Peyer's patch (tissue), 4 donors: Measurements from ENCODE around the gene ST6GAL1.

Experiments
- POLR2A ChIP-seq, 2 donors: fragments of 450-650 bp; IDR thresholded peaks; one replicate each; pipeline ENCODE4 v1.5.1; 2017; ENCODE audit warnings: antibody characterized with exemption in 2 of 2, mild to moderate bottlenecking in 2 of 2, moderate library complexity in 2 of 2
- TF ChIP-seq, protein P1 (sequence below), 6 experiments: fragments of 450-650 bp in 4 of 6; fragments of 200-600 bp in 2 of 6; sonication (generic) in 1 of 6; IDR thresholded peaks; one replicate each; pipeline ENCODE4 v1.5.1; 2017 to 2019; ENCODE audit warnings: antibody characterized with exemption in 6 of 6, mild to moderate bottlenecking in 3 of 6, moderate library complexity in 1 of 6

DNA sequence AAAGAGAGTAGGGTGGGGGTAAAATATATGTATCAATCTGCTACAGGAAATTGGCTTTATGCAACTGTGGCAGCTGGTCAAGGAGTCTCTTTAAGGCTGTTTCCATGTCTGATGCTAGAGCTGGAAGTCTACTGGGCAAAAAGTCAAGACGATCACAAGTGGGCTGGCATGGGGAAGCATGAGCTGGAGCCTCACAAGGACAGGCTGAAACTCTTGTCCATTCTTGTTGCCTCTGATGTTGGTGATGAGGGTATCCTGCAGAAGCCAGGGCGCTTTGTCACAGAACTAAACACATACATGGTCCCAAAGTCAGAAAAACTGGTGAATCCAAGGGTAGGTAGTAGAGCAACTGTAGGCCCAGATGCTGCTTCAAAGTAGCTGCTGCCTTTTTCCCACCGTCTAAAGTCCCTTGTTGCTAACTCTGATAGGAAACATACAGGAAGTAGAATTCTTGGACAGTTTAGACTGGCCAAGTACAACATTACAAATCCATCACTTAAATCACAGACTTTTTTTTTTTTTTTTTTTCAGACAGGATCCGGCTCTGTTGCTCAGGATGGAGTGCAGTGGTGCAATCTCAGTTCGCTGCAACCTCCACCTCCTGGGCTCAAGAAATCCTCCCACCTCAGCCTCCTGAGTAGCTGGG, 154.8 kb downstream of the ST6GAL1 start:
- no peak for TF ChIP-seq POLR2A (IDR thresholded peaks at IDR 0.05)
- TF ChIP-seq, protein P1, sequence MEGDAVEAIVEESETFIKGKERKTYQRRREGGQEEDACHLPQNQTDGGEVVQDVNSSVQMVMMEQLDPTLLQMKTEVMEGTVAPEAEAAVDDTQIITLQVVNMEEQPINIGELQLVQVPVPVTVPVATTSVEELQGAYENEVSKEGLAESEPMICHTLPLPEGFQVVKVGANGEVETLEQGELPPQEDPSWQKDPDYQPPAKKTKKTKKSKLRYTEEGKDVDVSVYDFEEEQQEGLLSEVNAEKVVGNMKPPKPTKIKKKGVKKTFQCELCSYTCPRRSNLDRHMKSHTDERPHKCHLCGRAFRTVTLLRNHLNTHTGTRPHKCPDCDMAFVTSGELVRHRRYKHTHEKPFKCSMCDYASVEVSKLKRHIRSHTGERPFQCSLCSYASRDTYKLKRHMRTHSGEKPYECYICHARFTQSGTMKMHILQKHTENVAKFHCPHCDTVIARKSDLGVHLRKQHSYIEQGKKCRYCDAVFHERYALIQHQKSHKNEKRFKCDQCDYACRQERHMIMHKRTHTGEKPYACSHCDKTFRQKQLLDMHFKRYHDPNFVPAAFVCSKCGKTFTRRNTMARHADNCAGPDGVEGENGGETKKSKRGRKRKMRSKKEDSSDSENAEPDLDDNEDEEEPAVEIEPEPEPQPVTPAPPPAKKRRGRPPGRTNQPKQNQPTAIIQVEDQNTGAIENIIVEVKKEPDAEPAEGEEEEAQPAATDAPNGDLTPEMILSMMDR (IDR thresholded peaks at IDR 0.05), result no peak
